ENCODE results near the gene TTF2.

DNA sequence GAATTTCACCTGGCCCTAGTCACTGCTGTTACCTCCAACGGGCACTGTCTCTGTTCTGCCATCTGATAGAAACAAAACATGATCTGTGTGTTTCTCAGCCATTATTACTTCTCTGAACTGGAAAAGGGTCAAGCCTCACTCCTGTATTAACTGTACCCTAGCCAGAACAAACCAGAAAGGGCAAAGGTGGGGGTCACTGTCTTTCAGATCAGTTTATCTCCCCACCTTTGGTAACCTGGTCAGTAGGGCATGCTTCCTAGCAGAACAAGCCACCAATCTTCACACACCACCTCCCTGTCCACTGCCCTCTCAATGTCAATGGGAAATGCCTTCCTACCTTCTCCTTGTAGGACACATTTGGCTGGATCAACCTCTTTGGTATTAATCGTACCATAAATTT is 57.6 kb downstream of the TTF2 start:
- TF ChIP-seq POLR2A (IDR thresholded peaks at IDR 0.05) (no peak), POLR2AphosphoS5 (IDR thresholded peaks at IDR 0.05) (no peak)
- TF ChIP-seq, protein P1, sequence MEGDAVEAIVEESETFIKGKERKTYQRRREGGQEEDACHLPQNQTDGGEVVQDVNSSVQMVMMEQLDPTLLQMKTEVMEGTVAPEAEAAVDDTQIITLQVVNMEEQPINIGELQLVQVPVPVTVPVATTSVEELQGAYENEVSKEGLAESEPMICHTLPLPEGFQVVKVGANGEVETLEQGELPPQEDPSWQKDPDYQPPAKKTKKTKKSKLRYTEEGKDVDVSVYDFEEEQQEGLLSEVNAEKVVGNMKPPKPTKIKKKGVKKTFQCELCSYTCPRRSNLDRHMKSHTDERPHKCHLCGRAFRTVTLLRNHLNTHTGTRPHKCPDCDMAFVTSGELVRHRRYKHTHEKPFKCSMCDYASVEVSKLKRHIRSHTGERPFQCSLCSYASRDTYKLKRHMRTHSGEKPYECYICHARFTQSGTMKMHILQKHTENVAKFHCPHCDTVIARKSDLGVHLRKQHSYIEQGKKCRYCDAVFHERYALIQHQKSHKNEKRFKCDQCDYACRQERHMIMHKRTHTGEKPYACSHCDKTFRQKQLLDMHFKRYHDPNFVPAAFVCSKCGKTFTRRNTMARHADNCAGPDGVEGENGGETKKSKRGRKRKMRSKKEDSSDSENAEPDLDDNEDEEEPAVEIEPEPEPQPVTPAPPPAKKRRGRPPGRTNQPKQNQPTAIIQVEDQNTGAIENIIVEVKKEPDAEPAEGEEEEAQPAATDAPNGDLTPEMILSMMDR (IDR thresholded peaks at IDR 0.05) = no peak

Data from sigmoid colon (tissue), 4 donors.